Measurements from ENCODE around the gene SHE.
"Not testable (repeated sequence)": the region's sequence is repeated elsewhere in the genome, so short reads cannot be mapped to it uniquely, and the experiment has no call there.

Gene SHE

DNA sequence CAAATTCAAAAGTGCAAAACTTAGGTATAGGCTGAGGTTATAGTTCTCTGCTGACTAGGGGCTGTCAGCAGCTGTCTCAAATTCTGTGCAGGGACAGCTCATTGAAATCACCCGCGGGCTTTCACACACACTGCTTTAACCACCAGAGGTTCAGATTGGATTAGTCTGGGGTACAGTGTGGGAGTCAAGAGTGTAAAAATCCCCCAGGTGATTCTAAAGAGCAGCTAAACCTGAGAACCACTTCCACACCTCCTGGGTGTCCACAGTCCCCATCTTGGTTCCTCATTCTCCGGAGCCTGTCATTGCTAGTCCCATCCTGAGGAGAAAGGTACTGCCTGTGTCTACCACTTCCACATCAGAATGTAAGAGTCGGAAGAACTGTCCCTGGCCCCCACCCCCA is 10.1 kb downstream of the SHE start:
- Histone ChIP-seq H3K9ac (ENCODE audit: low read depth, low read length, poor library complexity, severe bottlenecking) (peak overlapping the region; percentile 55), H2AFZ (ENCODE audit: low read length) (no peak overlapping the region), H3F3A (ENCODE audit: low read depth) (peaks cover 18% of the 10 kb centered on the region; the same call in 1 of the 2 replicates), H3K4me1 (ENCODE audit: insufficient read depth, low read length, poor library complexity, severe bottlenecking) (peaks cover 70% of the 10 kb centered on the region), H3K4me2 (ENCODE audit: low read depth, low read length, poor library complexity, severe bottlenecking) (peak overlapping the region; percentile 89), H3K27me3 (ENCODE audit: insufficient read depth, low read length, poor library complexity, severe bottlenecking) (no peaks in the 10 kb centered on the region), H3K79me2 (ENCODE audit: insufficient read depth, low read length) (no peaks in the 10 kb centered on the region), H3K9me2 (replicated peaks; ENCODE audit: low read depth, low read length) (no peaks in the 10 kb centered on the region), H4K20me1 (ENCODE audit: insufficient read depth, low read length, poor library complexity, severe bottlenecking) (no peaks in the 10 kb centered on the region), H3K9me3 (ENCODE audit: insufficient read depth, low read depth, low read length) (no peaks in the 10 kb centered on the region), H3K4me3 (ENCODE audit: low read length, poor library complexity, severe bottlenecking) (no peak overlapping the region), H3K36me3 (ENCODE audit: insufficient read depth, low read length) (no peaks in the 10 kb centered on the region)
- no peak for TF ChIP-seq EZH2phosphoT487 (IDR thresholded peaks at IDR 0.05; ENCODE audit: borderline replicate concordance)
- TF ChIP-seq, protein P1, sequence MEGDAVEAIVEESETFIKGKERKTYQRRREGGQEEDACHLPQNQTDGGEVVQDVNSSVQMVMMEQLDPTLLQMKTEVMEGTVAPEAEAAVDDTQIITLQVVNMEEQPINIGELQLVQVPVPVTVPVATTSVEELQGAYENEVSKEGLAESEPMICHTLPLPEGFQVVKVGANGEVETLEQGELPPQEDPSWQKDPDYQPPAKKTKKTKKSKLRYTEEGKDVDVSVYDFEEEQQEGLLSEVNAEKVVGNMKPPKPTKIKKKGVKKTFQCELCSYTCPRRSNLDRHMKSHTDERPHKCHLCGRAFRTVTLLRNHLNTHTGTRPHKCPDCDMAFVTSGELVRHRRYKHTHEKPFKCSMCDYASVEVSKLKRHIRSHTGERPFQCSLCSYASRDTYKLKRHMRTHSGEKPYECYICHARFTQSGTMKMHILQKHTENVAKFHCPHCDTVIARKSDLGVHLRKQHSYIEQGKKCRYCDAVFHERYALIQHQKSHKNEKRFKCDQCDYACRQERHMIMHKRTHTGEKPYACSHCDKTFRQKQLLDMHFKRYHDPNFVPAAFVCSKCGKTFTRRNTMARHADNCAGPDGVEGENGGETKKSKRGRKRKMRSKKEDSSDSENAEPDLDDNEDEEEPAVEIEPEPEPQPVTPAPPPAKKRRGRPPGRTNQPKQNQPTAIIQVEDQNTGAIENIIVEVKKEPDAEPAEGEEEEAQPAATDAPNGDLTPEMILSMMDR (conservative IDR thresholded peaks at IDR 0.05; ENCODE audit: low read length) = no peak

DNA sequence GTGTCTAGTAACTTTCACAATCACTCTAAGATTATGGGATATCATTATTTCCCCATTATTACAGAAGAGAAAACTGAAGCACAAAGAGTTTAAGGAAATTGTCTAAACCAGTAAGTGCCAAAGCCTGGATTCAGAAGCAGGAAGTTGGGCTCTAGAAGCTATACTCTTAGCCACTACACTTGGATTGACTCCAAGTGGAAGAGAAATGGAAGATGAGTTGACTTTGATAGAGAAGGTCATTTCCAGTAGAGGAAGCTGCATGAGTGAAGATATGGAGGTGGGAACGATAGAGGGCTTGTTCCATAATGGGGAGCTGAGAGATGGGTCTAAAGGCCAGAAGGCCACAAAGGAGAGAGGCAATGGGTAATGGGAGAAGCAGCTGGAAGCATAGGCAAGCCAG is 11.9 kb downstream of the SHE start:
- Histone ChIP-seq H2AFZ (ENCODE audit: low read length) (no peak overlapping the region), H3K36me3 (ENCODE audit: insufficient read depth, low read length) (no peaks in the 10 kb centered on the region), H3K4me3 (ENCODE audit: low read length, poor library complexity, severe bottlenecking) (no peak overlapping the region), H3K9ac (ENCODE audit: low read depth, low read length, poor library complexity, severe bottlenecking) (no peak overlapping the region), H3K27me3 (ENCODE audit: insufficient read depth, low read length, poor library complexity, severe bottlenecking) (no peaks in the 10 kb centered on the region), H4K20me1 (ENCODE audit: insufficient read depth, low read length, poor library complexity, severe bottlenecking) (no peaks in the 10 kb centered on the region), H3K4me1 (ENCODE audit: insufficient read depth, low read length, poor library complexity, severe bottlenecking) (peaks cover 68% of the 10 kb centered on the region), H3F3A (ENCODE audit: low read depth) (peaks cover 8% of the 10 kb centered on the region; the same call in 1 of the 2 replicates), H3K4me2 (ENCODE audit: low read depth, low read length, poor library complexity, severe bottlenecking) (no peak overlapping the region), H3K9me2 (replicated peaks; ENCODE audit: low read depth, low read length) (no peaks in the 10 kb centered on the region), H3K79me2 (ENCODE audit: insufficient read depth, low read length) (no peaks in the 10 kb centered on the region), H3K9me3 (ENCODE audit: insufficient read depth, low read depth, low read length) (no peaks in the 10 kb centered on the region)
- TF ChIP-seq EZH2phosphoT487 (IDR thresholded peaks at IDR 0.05; ENCODE audit: borderline replicate concordance) = no peak
- TF ChIP-seq, protein P1 (conservative IDR thresholded peaks at IDR 0.05; ENCODE audit: low read length) = no peak

DNA sequence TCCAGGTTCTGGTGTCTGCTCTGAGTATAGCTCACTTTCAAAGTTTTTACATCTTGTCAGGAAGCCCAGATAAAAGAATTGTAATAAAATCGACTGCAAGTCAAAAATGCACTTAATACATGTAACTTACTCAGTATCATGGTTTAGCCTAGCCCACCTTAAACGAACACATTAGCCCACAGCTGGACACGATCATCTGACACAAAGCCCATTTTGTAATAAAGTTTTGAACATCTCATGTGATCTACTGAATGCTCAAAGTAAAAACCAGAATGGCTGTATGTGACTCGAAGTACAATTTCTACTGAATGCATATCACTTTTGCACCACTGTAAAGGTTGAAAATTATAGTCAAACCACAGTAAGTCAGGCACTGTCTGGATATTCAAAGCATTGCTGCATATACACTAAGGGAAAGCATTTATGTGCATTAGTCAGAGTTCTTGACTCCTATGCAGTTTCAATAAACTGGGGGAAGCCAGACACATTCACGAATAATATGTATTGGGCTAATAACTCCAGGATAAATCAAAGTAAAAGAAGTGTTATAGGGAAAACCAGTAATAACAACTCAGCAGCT is 12.4 kb downstream of the SHE start:
- Histone ChIP-seq H3K9ac (ENCODE audit: low read depth, low read length, poor library complexity, severe bottlenecking) (no peak overlapping the region), H3K9me2 (replicated peaks; ENCODE audit: low read depth, low read length) (no peaks in the 10 kb centered on the region), H2AFZ (ENCODE audit: low read length) (no peak overlapping the region), H3K4me2 (ENCODE audit: low read depth, low read length, poor library complexity, severe bottlenecking) (peak overlapping the region; percentile 7), H3K4me3 (ENCODE audit: low read length, poor library complexity, severe bottlenecking) (no peak overlapping the region), H3F3A (ENCODE audit: low read depth) (peaks cover 8% of the 10 kb centered on the region; the same call in 1 of the 2 replicates), H3K9me3 (ENCODE audit: insufficient read depth, low read depth, low read length) (no peaks in the 10 kb centered on the region), H3K79me2 (ENCODE audit: insufficient read depth, low read length) (no peaks in the 10 kb centered on the region), H4K20me1 (ENCODE audit: insufficient read depth, low read length, poor library complexity, severe bottlenecking) (no peaks in the 10 kb centered on the region), H3K27me3 (ENCODE audit: insufficient read depth, low read length, poor library complexity, severe bottlenecking) (no peaks in the 10 kb centered on the region), H3K36me3 (ENCODE audit: insufficient read depth, low read length) (no peaks in the 10 kb centered on the region), H3K4me1 (ENCODE audit: insufficient read depth, low read length, poor library complexity, severe bottlenecking) (peaks cover 68% of the 10 kb centered on the region)
- no peak for TF ChIP-seq EZH2phosphoT487 (IDR thresholded peaks at IDR 0.05; ENCODE audit: borderline replicate concordance)

GRCh38 chr1:154488922-154489321 is 13.3 kb downstream of the SHE start:
- Histone ChIP-seq H2AFZ (ENCODE audit: low read length) (no peak overlapping the region), H3K4me3 (ENCODE audit: low read length, poor library complexity, severe bottlenecking) (no peak overlapping the region), H3K4me2 (ENCODE audit: low read depth, low read length, poor library complexity, severe bottlenecking) (no peak overlapping the region), H3K4me1 (ENCODE audit: insufficient read depth, low read length, poor library complexity, severe bottlenecking) (peaks cover 66% of the 10 kb centered on the region), H3K9ac (ENCODE audit: low read depth, low read length, poor library complexity, severe bottlenecking) (no peak overlapping the region), H3K9me2 (replicated peaks; ENCODE audit: low read depth, low read length) (no peaks in the 10 kb centered on the region), H4K20me1 (ENCODE audit: insufficient read depth, low read length, poor library complexity, severe bottlenecking) (no peaks in the 10 kb centered on the region), H3K9me3 (ENCODE audit: insufficient read depth, low read depth, low read length) (no peaks in the 10 kb centered on the region), H3K27me3 (ENCODE audit: insufficient read depth, low read length, poor library complexity, severe bottlenecking) (no peaks in the 10 kb centered on the region), H3K79me2 (ENCODE audit: insufficient read depth, low read length) (no peaks in the 10 kb centered on the region), H3K36me3 (ENCODE audit: insufficient read depth, low read length) (no peaks in the 10 kb centered on the region), H3F3A (ENCODE audit: low read depth) (peaks cover 8% of the 10 kb centered on the region; the same call in 1 of the 2 replicates)
- TF ChIP-seq EZH2phosphoT487 (IDR thresholded peaks at IDR 0.05; ENCODE audit: borderline replicate concordance) = no peak
- TF ChIP-seq, protein P1 (conservative IDR thresholded peaks at IDR 0.05; ENCODE audit: low read length) = no peak

GRCh38 chr1:154486756-154487155 is 15.5 kb downstream of the SHE start:
- H3K27me3 ChIP-seq (ENCODE audit: insufficient read depth, low read length, poor library complexity, severe bottlenecking); H3K9ac ChIP-seq (ENCODE audit: low read depth, low read length, poor library complexity, severe bottlenecking); H3F3A ChIP-seq (ENCODE audit: low read depth); H3K36me3 ChIP-seq (ENCODE audit: insufficient read depth, low read length); H2AFZ ChIP-seq (ENCODE audit: low read length); H3K9me3 ChIP-seq (ENCODE audit: insufficient read depth, low read depth, low read length); H3K9me2 ChIP-seq (replicated peaks; ENCODE audit: low read depth, low read length); H3K79me2 ChIP-seq (ENCODE audit: insufficient read depth, low read length); H3K4me3 ChIP-seq (ENCODE audit: low read length, poor library complexity, severe bottlenecking); H4K20me1 ChIP-seq (ENCODE audit: insufficient read depth, low read length, poor library complexity, severe bottlenecking): not testable (repeated sequence)
- Histone ChIP-seq H3K4me1 (ENCODE audit: insufficient read depth, low read length, poor library complexity, severe bottlenecking) (peaks cover 44% of the 10 kb centered on the region), H3K4me2 (ENCODE audit: low read depth, low read length, poor library complexity, severe bottlenecking) (peak overlapping the region; percentile 57)

Measured in Loucy (cell line).